Keratinocyte (primary cell): ENCODE data around the gene VSTM1.

Source experiments
- EZH2 ChIP-seq: IDR thresholded peaks from one replicate; pipeline ENCODE4 v1.6.1; 2012; ENCODE audit warnings: inconsistent platforms, mild to moderate bottlenecking, low read length, moderate library complexity
- TF ChIP-seq, protein P1 (sequence below), 3 experiments: IDR thresholded peaks in 1 of 3; conservative IDR thresholded peaks in 1 of 3; optimal IDR thresholded peaks in 1 of 3; 2 replicates in 2 of 3; 3 replicates in 1 of 3; pipeline versions ENCODE3 to v1.5.1; 2011; ENCODE audit warnings: low read length in 3 of 3, mild to moderate bottlenecking in 3 of 3, moderate library complexity in 2 of 3, control low read depth in 1 of 3, inconsistent platforms in 1 of 3; ENCODE audit not compliant: insufficient read depth in 2 of 3; ENCODE audit errors: extremely low read depth in 1 of 3

DNA sequence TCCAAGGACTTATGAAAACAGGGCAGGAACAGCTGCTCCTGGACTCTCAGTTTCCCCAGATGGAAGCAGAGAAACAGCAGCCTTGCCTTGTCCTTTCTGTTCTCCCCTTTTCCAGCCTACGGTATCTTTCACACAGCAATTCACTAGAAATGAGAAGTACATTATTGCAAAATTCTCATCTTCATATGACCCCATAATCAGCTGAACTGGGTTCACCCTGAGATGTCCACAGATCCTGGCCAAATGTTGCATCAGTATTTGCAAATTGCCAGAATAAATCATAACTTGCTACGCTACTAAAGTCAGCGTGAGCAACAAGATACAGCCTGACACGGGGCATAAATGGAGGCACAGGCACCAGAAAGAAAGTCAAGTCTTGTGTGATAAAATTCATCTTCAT, 16.1 kb downstream of the VSTM1 start:
- no peak for TF ChIP-seq EZH2
- TF ChIP-seq, protein P1, sequence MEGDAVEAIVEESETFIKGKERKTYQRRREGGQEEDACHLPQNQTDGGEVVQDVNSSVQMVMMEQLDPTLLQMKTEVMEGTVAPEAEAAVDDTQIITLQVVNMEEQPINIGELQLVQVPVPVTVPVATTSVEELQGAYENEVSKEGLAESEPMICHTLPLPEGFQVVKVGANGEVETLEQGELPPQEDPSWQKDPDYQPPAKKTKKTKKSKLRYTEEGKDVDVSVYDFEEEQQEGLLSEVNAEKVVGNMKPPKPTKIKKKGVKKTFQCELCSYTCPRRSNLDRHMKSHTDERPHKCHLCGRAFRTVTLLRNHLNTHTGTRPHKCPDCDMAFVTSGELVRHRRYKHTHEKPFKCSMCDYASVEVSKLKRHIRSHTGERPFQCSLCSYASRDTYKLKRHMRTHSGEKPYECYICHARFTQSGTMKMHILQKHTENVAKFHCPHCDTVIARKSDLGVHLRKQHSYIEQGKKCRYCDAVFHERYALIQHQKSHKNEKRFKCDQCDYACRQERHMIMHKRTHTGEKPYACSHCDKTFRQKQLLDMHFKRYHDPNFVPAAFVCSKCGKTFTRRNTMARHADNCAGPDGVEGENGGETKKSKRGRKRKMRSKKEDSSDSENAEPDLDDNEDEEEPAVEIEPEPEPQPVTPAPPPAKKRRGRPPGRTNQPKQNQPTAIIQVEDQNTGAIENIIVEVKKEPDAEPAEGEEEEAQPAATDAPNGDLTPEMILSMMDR (optimal IDR thresholded peaks at IDR 0.05 in 1 of 3, IDR thresholded peaks at IDR 0.05 in 1 of 3, conservative IDR thresholded peaks at IDR 0.05 in 1 of 3; ENCODE audit: extremely low read depth in 1 of 3, insufficient read depth in 2 of 3, low read length in 3 of 3): no peak
